HuH-7 (cell line): ENCODE results near the gene MGRN1.

Experiments
- DNase-seq: peaks from one replicate; pipeline ENCODE4 v3.0.0; 2011; ENCODE audit warnings: low spot score

The MGRN1 gene

GRCh38 chr16:4624827-4625559, 367 bp downstream of the MGRN1 start:
- DNase-seq, result no peak

- DNase-seq, result no peak
Observed at GRCh38 chr16:4625560-4626159, 1.0 kb downstream of the MGRN1 start.

- DNase-seq, result no peak
Observed at GRCh38 chr16:4626396-4626795, 1.8 kb downstream of the MGRN1 start.

- no peak for DNase-seq
Observed at GRCh38 chr16:4628283-4628682, 3.7 kb downstream of the MGRN1 start.

- no peak for DNase-seq
Observed at GRCh38 chr16:4631444-4631843, 6.8 kb downstream of the MGRN1 start.

- no peak for DNase-seq
Observed at GRCh38 chr16:4633910-4634635, 9.4 kb downstream of the MGRN1 start.

- no peak for DNase-seq
Observed at GRCh38 chr16:4634768-4635167, 10.1 kb downstream of the MGRN1 start.

GRCh38 chr16:4636196-4636595, 11.6 kb downstream of the MGRN1 start:
- DNase-seq, result no peak

GRCh38 chr16:4637501-4638166, 13.0 kb downstream of the MGRN1 start:
- no peak for DNase-seq

GRCh38 chr16:4639899-4640509, 15.4 kb downstream of the MGRN1 start:
- no peak for DNase-seq

GRCh38 chr16:4640572-4641305, 16.1 kb downstream of the MGRN1 start:
- DNase-seq, result no peak

GRCh38 chr16:4641306-4641687, 16.7 kb downstream of the MGRN1 start:
- no peak for DNase-seq

GRCh38 chr16:4641895-4642294, 17.3 kb downstream of the MGRN1 start:
- DNase-seq, result no peak

- no peak for DNase-seq
Observed at GRCh38 chr16:4646773-4647643, 22.4 kb downstream of the MGRN1 start.

- no peak for DNase-seq
Observed at GRCh38 chr16:4647644-4647980, 23.0 kb downstream of the MGRN1 start.

GRCh38 chr16:4648917-4649316, 24.3 kb downstream of the MGRN1 start:
- DNase-seq, result no peak

GRCh38 chr16:4649744-4650442, 25.3 kb downstream of the MGRN1 start:
- DNase-seq, result no peak

GRCh38 chr16:4650443-4651074, 25.9 kb downstream of the MGRN1 start:
- DNase-seq, result peak; percentile 87

- DNase-seq, result no peak
Observed at GRCh38 chr16:4651827-4652226, 27.2 kb downstream of the MGRN1 start.

- DNase-seq, result no peak
Observed at GRCh38 chr16:4652561-4652960, 27.9 kb downstream of the MGRN1 start.
